Astrocyte (in vitro differentiated cells and primary cell): ENCODE data around the gene MOB3C. TPM values are rescaled to one million over a fixed set of nuclear protein-coding genes. Genes with fewer than 3 reads are reported as not detected.

Experiments used
- DNase-seq: peaks from one replicate; pipeline ENCODE4 v3.0.0-alpha.2; 2010; ENCODE audit warnings: low read depth
- FAIRE-seq: peaks from 2 replicates; lab custom pipeline; 2011; peaks lifted over from hg19 to GRCh38; lab: Jason Lieb, UNC
- H2AFZ ChIP-seq: 2 replicates; pipeline ENCODE4 v1.6.0; 2012; ENCODE audit warnings: low read depth, low read length, inconsistent platforms
- H3K27ac ChIP-seq: 2 replicates; pipeline ENCODE4 v1.5.1; 2011; ENCODE audit warnings: low read depth, low read length, inconsistent platforms
- H3K27me3 ChIP-seq: 2 replicates; pipeline ENCODE4 v1.6.0; 2011; ENCODE audit warnings: low read length, inconsistent platforms; ENCODE audit not compliant: insufficient read depth
- H3K36me3 ChIP-seq: 2 replicates; pipeline ENCODE4 v1.5.1; 2011; ENCODE audit warnings: low read length, inconsistent platforms; ENCODE audit not compliant: insufficient read depth
- H3K4me1 ChIP-seq: 2 replicates; pipeline ENCODE4 v1.5.1; 2011; ENCODE audit warnings: low read length, inconsistent platforms; ENCODE audit not compliant: insufficient read depth
- H3K4me2 ChIP-seq: 2 replicates; pipeline ENCODE4 v1.6.0; 2012; ENCODE audit warnings: low read length, inconsistent platforms
- H3K4me3 ChIP-seq: 2 replicates; pipeline ENCODE4 v1.5.1; 2011; ENCODE audit warnings: low read depth, mild to moderate bottlenecking, low read length, inconsistent platforms; ENCODE audit not compliant: insufficient read depth
- H3K79me2 ChIP-seq: 2 replicates; pipeline ENCODE4 v1.6.0; 2012; ENCODE audit warnings: mild to moderate bottlenecking, low read length, inconsistent platforms; ENCODE audit not compliant: insufficient read depth
- H3K9ac ChIP-seq: 2 replicates; pipeline ENCODE4 v1.6.0; 2012; ENCODE audit warnings: mild to moderate bottlenecking, low read length, inconsistent platforms
- H3K9me3 ChIP-seq: 2 replicates; pipeline ENCODE4 v1.5.1; 2012; ENCODE audit warnings: low read depth, mild to moderate bottlenecking, low read length, inconsistent platforms; ENCODE audit not compliant: insufficient read depth
- H4K20me1 ChIP-seq: 2 replicates; pipeline ENCODE4 v1.6.0; 2012; ENCODE audit warnings: low read length, inconsistent platforms; ENCODE audit not compliant: insufficient read depth
- H3K27ac Mint-ChIP-seq: one replicate; pipeline ENCODE4 v1.8.0; 2021; ENCODE audit warnings: mild to moderate bottlenecking, mixed read lengths; ENCODE audit not compliant: unreplicated experiment
- H3K27me3 Mint-ChIP-seq: one replicate; pipeline ENCODE4 v1.8.0; 2021; ENCODE audit warnings: low read depth, mixed read lengths; ENCODE audit not compliant: unreplicated experiment
- H3K36me3 Mint-ChIP-seq: one replicate; pipeline ENCODE4 v1.8.0; 2021; ENCODE audit warnings: low read depth, mixed read lengths; ENCODE audit not compliant: unreplicated experiment
- H3K4me1 Mint-ChIP-seq: one replicate; pipeline ENCODE4 v1.8.0; 2021; ENCODE audit warnings: low read depth, mixed read lengths; ENCODE audit not compliant: unreplicated experiment
- H3K4me3 Mint-ChIP-seq: one replicate; pipeline ENCODE4 v1.8.0; 2021; ENCODE audit warnings: mild to moderate bottlenecking, moderate library complexity, mixed read lengths; ENCODE audit not compliant: unreplicated experiment
- H3K9me3 Mint-ChIP-seq: one replicate; pipeline ENCODE4 v1.8.0; 2021; ENCODE audit warnings: mild to moderate bottlenecking, mixed read lengths; ENCODE audit not compliant: unreplicated experiment
- CTCF ChIP-seq: IDR thresholded peaks from 2 replicates; pipeline ENCODE4 v1.5.1; 2011; ENCODE audit warnings: low read depth, mild to moderate bottlenecking, inconsistent platforms, low read length, moderate library complexity; ENCODE audit not compliant: insufficient read depth
- EZH2 ChIP-seq: IDR thresholded peaks from 2 replicates; pipeline ENCODE4 v1.6.1; 2012; ENCODE audit warnings: mild to moderate bottlenecking, low read length, inconsistent platforms; ENCODE audit not compliant: insufficient read depth
- total RNA-seq: library from RNA; stranded (reverse); gene quantifications from 2 replicates; pipeline ENCODE4 v1.2.1, GENCODE V29; 2021

Gene MOB3C
- total RNA-seq, 1 donor from 2014 or later = 4.8 TPM

GRCh38 chr1:46650491-46650890 is 33.9 kb upstream of the MOB3C start:
- Histone ChIP-seq H2AFZ (no peak overlapping the region), H4K20me1 (no peaks in the 10 kb centered on the region), H3K4me2 (no peak overlapping the region), H3K9me3 (no peaks in the 10 kb centered on the region), H3K4me1 (no peaks in the 10 kb centered on the region), H3K79me2 (no peaks in the 10 kb centered on the region), H3K36me3 (peaks cover 11% of the 10 kb centered on the region), H3K27me3 (no peaks in the 10 kb centered on the region), H3K27ac (no peak overlapping the region), H3K4me3 (no peak overlapping the region), H3K9ac (no peak overlapping the region)
- peaks cover 31% of the 10 kb centered on the region for H3K36me3 Mint-ChIP-seq
- H3K27me3 Mint-ChIP-seq = no peaks in the 10 kb centered on the region
- peaks cover 5% of the 10 kb centered on the region for H3K9me3 Mint-ChIP-seq
- H3K4me1 Mint-ChIP-seq = peaks cover 14% of the 10 kb centered on the region
- no peak for FAIRE-seq
- no peak overlapping the region for H3K4me3 Mint-ChIP-seq
- TF ChIP-seq CTCF = no peak
- no peak for TF ChIP-seq EZH2
- no peak for DNase-seq
- no peak overlapping the region for H3K27ac Mint-ChIP-seq

GRCh38 chr1:46649764-46650163 is 33.2 kb upstream of the MOB3C start:
- Mint-ChIP-seq H3K9me3 (peaks cover 5% of the 10 kb centered on the region), H3K27me3 (no peaks in the 10 kb centered on the region), H3K36me3 (peaks cover 28% of the 10 kb centered on the region), H3K4me1 (peaks cover 14% of the 10 kb centered on the region), H3K4me3 (no peak overlapping the region), H3K27ac (no peak overlapping the region)
- Histone ChIP-seq H3K4me1 (no peaks in the 10 kb centered on the region), H3K36me3 (peaks cover 11% of the 10 kb centered on the region), H4K20me1 (no peaks in the 10 kb centered on the region), H3K4me2 (no peak overlapping the region), H3K79me2 (no peaks in the 10 kb centered on the region), H3K9ac (no peak overlapping the region), H3K9me3 (no peaks in the 10 kb centered on the region), H3K4me3 (no peak overlapping the region), H2AFZ (no peak overlapping the region), H3K27ac (no peak overlapping the region), H3K27me3 (no peaks in the 10 kb centered on the region)
- FAIRE-seq (no peak), DNase-seq (no peak)
- no peak for TF ChIP-seq EZH2
- TF ChIP-seq CTCF = no peak

- Histone ChIP-seq H4K20me1 (no peaks in the 10 kb centered on the region), H3K4me1 (peaks cover 8% of the 10 kb centered on the region), H2AFZ (no peak overlapping the region), H3K27ac (no peak overlapping the region), H3K79me2 (no peaks in the 10 kb centered on the region), H3K4me3 (no peak overlapping the region), H3K36me3 (peaks cover 11% of the 10 kb centered on the region), H3K4me2 (no peak overlapping the region), H3K9ac (no peak overlapping the region), H3K27me3 (no peaks in the 10 kb centered on the region), H3K9me3 (no peaks in the 10 kb centered on the region)
- DNase-seq (no peak), FAIRE-seq (no peak)
- Mint-ChIP-seq H3K36me3 (peaks cover 24% of the 10 kb centered on the region), H3K4me1 (peaks cover 14% of the 10 kb centered on the region), H3K9me3 (peaks cover 5% of the 10 kb centered on the region), H3K27ac (no peak overlapping the region), H3K27me3 (no peaks in the 10 kb centered on the region), H3K4me3 (no peak overlapping the region)
- TF ChIP-seq CTCF = no peak
- no peak for TF ChIP-seq EZH2
Observed at GRCh38 chr1:46647611-46648010, 31.0 kb upstream of the MOB3C start.
